Fibroblast of lung (primary cell): ENCODE data around the gene CCDC60. TPM values are rescaled to one million over a fixed set of nuclear protein-coding genes. Genes with fewer than 3 reads are reported as not detected.

Source experiments
- DNase-seq, 2 donors: peaks; one replicate each; pipeline versions ENCODE4 v3.0.0 to v3.0.0-alpha.2; 2010; ENCODE audit warnings: low read depth in 2 of 2
- H2AFZ ChIP-seq: 2 replicates; pipeline ENCODE4 v1.5.1; 2012; ENCODE audit warnings: low read length, control low read depth, inconsistent platforms
- H3K27ac ChIP-seq: 2 replicates; pipeline ENCODE4 v1.5.1; 2011; ENCODE audit warnings: low read length, control low read depth; ENCODE audit not compliant: insufficient read depth
- H3K27me3 ChIP-seq: 2 replicates; pipeline ENCODE4 v1.5.1; 2011; ENCODE audit warnings: mild to moderate bottlenecking, low read length; ENCODE audit not compliant: control insufficient read depth, insufficient read depth
- H3K36me3 ChIP-seq: 2 replicates; pipeline ENCODE4 v1.5.1; 2011; ENCODE audit warnings: low read length; ENCODE audit not compliant: control insufficient read depth, insufficient read depth
- H3K4me1 ChIP-seq: 2 replicates; pipeline ENCODE4 v1.5.1; 2011; ENCODE audit warnings: low read length; ENCODE audit not compliant: control insufficient read depth, insufficient read depth; ENCODE audit errors: extremely low read depth
- H3K4me2 ChIP-seq: 2 replicates; pipeline ENCODE4 v1.5.1; 2011; ENCODE audit warnings: low read length, control low read depth; ENCODE audit not compliant: insufficient read depth; ENCODE audit errors: extremely low read depth
- H3K4me3 ChIP-seq, 4 experiments: fragments of 200-600 bp in 1 of 4; sonication (generic) in 1 of 4; replicated peaks in 1 of 4; 2 replicates each; pipeline ENCODE4 v1.5.1; 2011 to 2016; ENCODE audit warnings: low read length in 4 of 4, low read depth in 3 of 4, mild to moderate bottlenecking in 3 of 4, control low read depth in 2 of 4, inconsistent platforms in 1 of 4, mixed read lengths in 1 of 4; ENCODE audit not compliant: insufficient read depth in 1 of 4; ENCODE audit errors: control extremely low read depth in 1 of 4
- H3K79me2 ChIP-seq: 2 replicates; pipeline ENCODE4 v1.5.1; 2012; ENCODE audit warnings: mild to moderate bottlenecking, low read length, inconsistent platforms; ENCODE audit not compliant: control insufficient read depth, insufficient read depth
- H3K9ac ChIP-seq: 2 replicates; pipeline ENCODE4 v1.5.1; 2011; ENCODE audit warnings: mild to moderate bottlenecking, low read length, control low read depth; ENCODE audit not compliant: insufficient read depth
- H3K9me3 ChIP-seq: 2 replicates; pipeline ENCODE4 v1.5.1; 2012; ENCODE audit warnings: low read depth, low read length; ENCODE audit not compliant: control insufficient read depth, insufficient read depth
- H4K20me1 ChIP-seq: 2 replicates; pipeline ENCODE4 v1.5.1; 2011; ENCODE audit warnings: low read length; ENCODE audit not compliant: control insufficient read depth, insufficient read depth; ENCODE audit errors: extremely low read depth
- CTCF ChIP-seq, 2 donors: IDR thresholded peaks in 1 of 2; conservative IDR thresholded peaks in 1 of 2; 1 replicate in 1 of 2; 2 replicates in 1 of 2; pipeline ENCODE4 v1.5.1; 2011 to 2012; ENCODE audit warnings: low read length in 2 of 2, control low read depth in 1 of 2, inconsistent platforms in 1 of 2, low read depth in 1 of 2, mild to moderate bottlenecking in 1 of 2
- EZH2 ChIP-seq: IDR thresholded peaks from 2 replicates; pipeline ENCODE4 v1.5.1; 2012; ENCODE audit warnings: low read length, control low read depth, mild to moderate bottlenecking; ENCODE audit errors: missing control alignments
- polyA plus RNA-seq, 2 donors: library from polyadenylated mRNA; depleted of rRNA in 1 of 2; stranded (reverse) in 1 of 2; unstranded in 1 of 2; fragments of >200 nt; gene quantifications; 2 replicates each; pipeline ENCODE4 v1.2.1, GENCODE V29; 2011 to 2012; ENCODE audit warnings: missing spikeins in 1 of 2
- total RNA-seq: library from RNA; depleted of rRNA; stranded (reverse); fragments of >200 nt; gene quantifications from 2 replicates; pipeline ENCODE4 v1.2.1, GENCODE V29; 2014

Gene CCDC60
- total and polyA plus RNA-seq, 2 donors (not counting 1 experiment from before 2014, with no cell fraction given): not detected

GRCh38 chr12:119374635-119375034, 40.1 kb downstream of the CCDC60 start:
- no peak overlapping the region for H3K4me3 ChIP-seq
- no peak for DNase-seq
- H4K20me1 ChIP-seq: no peaks in the 10 kb centered on the region
- H3K9ac ChIP-seq: no peak overlapping the region
- no peak overlapping the region for H3K4me2 ChIP-seq
- no peak overlapping the region for H2AFZ ChIP-seq
- H3K79me2 ChIP-seq: no peaks in the 10 kb centered on the region
- no peaks in the 10 kb centered on the region for H3K27me3 ChIP-seq
- no peak for TF ChIP-seq EZH2
- no peaks in the 10 kb centered on the region for H3K4me1 ChIP-seq
- H3K27ac ChIP-seq: no peak overlapping the region
- no peaks in the 10 kb centered on the region for H3K36me3 ChIP-seq
- no peaks in the 10 kb centered on the region for H3K9me3 ChIP-seq

GRCh38 chr12:119375075-119375882, 40.8 kb downstream of the CCDC60 start:
- Histone ChIP-seq H3K27me3 (no peaks in the 10 kb centered on the region), H4K20me1 (no peaks in the 10 kb centered on the region), H3K36me3 (no peaks in the 10 kb centered on the region), H3K27ac (no peak overlapping the region), H2AFZ (no peak overlapping the region), H3K4me2 (no peak overlapping the region), H3K9ac (no peak overlapping the region), H3K79me2 (no peaks in the 10 kb centered on the region), H3K9me3 (no peaks in the 10 kb centered on the region), H3K4me1 (no peaks in the 10 kb centered on the region), H3K4me3 (no peak overlapping the region)
- TF ChIP-seq EZH2 (no peak), CTCF (conservative IDR thresholded peaks at IDR 0.05 in 1 of 2, IDR thresholded peaks at IDR 0.05 in 1 of 2; ENCODE audit: low read depth in 1 of 2, low read length in 2 of 2) (no peak)
- no peak for DNase-seq

DNA sequence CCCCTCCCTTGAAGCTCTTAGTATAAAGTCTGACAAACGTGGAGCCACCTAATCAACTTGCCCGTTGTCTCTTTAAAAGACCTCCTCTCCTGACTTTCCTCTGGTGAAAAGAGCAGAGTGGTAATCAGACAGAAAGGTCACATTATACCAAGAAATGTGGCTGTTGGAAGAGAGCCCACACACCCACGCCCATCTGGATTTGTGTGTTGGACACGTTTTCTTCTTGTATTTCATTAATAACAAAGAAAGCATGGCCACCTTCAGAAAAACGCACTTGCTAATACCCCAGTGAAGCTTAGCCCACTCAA, 41.3 kb downstream of the CCDC60 start:
- no peak overlapping the region for H3K9ac ChIP-seq
- no peaks in the 10 kb centered on the region for H3K79me2 ChIP-seq
- no peak for DNase-seq
- TF ChIP-seq EZH2 (no peak), CTCF (conservative IDR thresholded peaks at IDR 0.05 in 1 of 2, IDR thresholded peaks at IDR 0.05 in 1 of 2; ENCODE audit: low read depth in 1 of 2, low read length in 2 of 2) (no peak)
- H4K20me1 ChIP-seq: no peaks in the 10 kb centered on the region
- no peaks in the 10 kb centered on the region for H3K9me3 ChIP-seq
- H3K4me2 ChIP-seq: no peak overlapping the region
- no peaks in the 10 kb centered on the region for H3K4me1 ChIP-seq
- H3K4me3 ChIP-seq: no peak overlapping the region
- H2AFZ ChIP-seq: no peak overlapping the region
- H3K36me3 ChIP-seq: no peaks in the 10 kb centered on the region
- no peak overlapping the region for H3K27ac ChIP-seq
- H3K27me3 ChIP-seq: no peaks in the 10 kb centered on the region
